ENCODE results near the gene TMOD2. TPM values are rescaled to one million over a fixed set of nuclear protein-coding genes. Genes with fewer than 3 reads are reported as not detected.

TMOD2 gene
- total RNA-seq, 2 donors from 2014 or later = 2.4 to 7.2 TPM

- Histone ChIP-seq H3K9me3 (no peaks in the 10 kb centered on the region), H3K4me1 (peaks cover 3% of the 10 kb centered on the region), H3K27ac (peak overlapping the region; percentile 75), H3K9ac (ENCODE audit: low read depth in 2 of 2, low read length in 2 of 2) (peak overlapping the region; percentile 54 to 90), H3K27me3 (no peaks in the 10 kb centered on the region), H3K4me3 (peak overlapping the region; percentile 70), H3K36me3 (no peaks in the 10 kb centered on the region)
- TF ChIP-seq CTCF (IDR thresholded peaks at IDR 0.05) = no peak
- peak; percentile 77 for DNase-seq
- intact Hi-C loops (cut with DNase I) = no loop called here
Measured at GRCh38 chr15:51736751-51737521, 14.5 kb upstream of the TMOD2 start.

GRCh38 chr15:51737522-51738305 lies 13.7 kb upstream of the TMOD2 start, which contains the start of gene LYSMD2:
Gene LYSMD2, minus strand, starts transcription at chr15:51737655. Its CDS starts 33 bp downstream, at chr15:51737622.
- Histone ChIP-seq H3K27me3 (no peaks in the 10 kb centered on the region), H3K36me3 (no peaks in the 10 kb centered on the region), H3K4me3 (peak within 1 kb of the TSS; percentile 70), H3K4me1 (no peaks in the 10 kb centered on the region), H3K9me3 (no peaks in the 10 kb centered on the region), H3K9ac (ENCODE audit: low read depth in 2 of 2, low read length in 2 of 2) (peak within 1 kb of the TSS; percentile 72 to 90), H3K27ac (peak within 1 kb of the TSS; percentile 75)
- TF ChIP-seq CTCF (IDR thresholded peaks at IDR 0.05) = no peak
- intact Hi-C loops (cut with DNase I) = no loop called here
- DNase-seq = peak; percentile 78

- H3K4me1 ChIP-seq = no peaks in the 10 kb centered on the region
- no peaks in the 10 kb centered on the region for H3K36me3 ChIP-seq
- TF ChIP-seq CTCF (IDR thresholded peaks at IDR 0.05) = no peak
- H3K9me3 ChIP-seq = no peaks in the 10 kb centered on the region
- intact Hi-C loops (cut with DNase I) = no loop called here
- no peak overlapping the region for H3K27ac ChIP-seq
- H3K27me3 ChIP-seq = no peaks in the 10 kb centered on the region
- no peak overlapping the region for H3K9ac ChIP-seq (ENCODE audit: low read depth in 2 of 2, low read length in 2 of 2)
- peak; percentile 17 for DNase-seq
- H3K4me3 ChIP-seq = no peak overlapping the region
Measured at GRCh38 chr15:51738553-51738952, 12.8 kb upstream of the TMOD2 start.

GRCh38 chr15:51739061-51739712 lies 12.2 kb upstream of the TMOD2 start:
- no peaks in the 10 kb centered on the region for H3K27me3 ChIP-seq
- DNase-seq = no peak
- no peak overlapping the region for H3K9ac ChIP-seq (ENCODE audit: low read depth in 2 of 2, low read length in 2 of 2)
- H3K9me3 ChIP-seq = no peaks in the 10 kb centered on the region
- TF ChIP-seq CTCF (IDR thresholded peaks at IDR 0.05) = no peak
- H3K36me3 ChIP-seq = no peaks in the 10 kb centered on the region
- no peak overlapping the region for H3K4me3 ChIP-seq
- no peak overlapping the region for H3K27ac ChIP-seq
- intact Hi-C loops (cut with DNase I) = no loop called here
- no peaks in the 10 kb centered on the region for H3K4me1 ChIP-seq

- H3K4me3 ChIP-seq = no peak overlapping the region
- intact Hi-C loops (cut with DNase I) = no loop called here
- no peak for TF ChIP-seq CTCF (IDR thresholded peaks at IDR 0.05)
- H3K27me3 ChIP-seq = no peaks in the 10 kb centered on the region
- no peak overlapping the region for H3K9ac ChIP-seq (ENCODE audit: low read depth in 2 of 2, low read length in 2 of 2)
- no peaks in the 10 kb centered on the region for H3K9me3 ChIP-seq
- DNase-seq = no peak
- no peak overlapping the region for H3K27ac ChIP-seq
- no peaks in the 10 kb centered on the region for H3K4me1 ChIP-seq
- H3K36me3 ChIP-seq = no peaks in the 10 kb centered on the region
Measured at GRCh38 chr15:51749307-51749706, 2.1 kb upstream of the TMOD2 start.
